Ishikawa (cell line): ENCODE data around the gene AIG1.

ENCODE experiments used
- CEBPB ChIP-seq: IDR thresholded peaks from 2 replicates; pipeline ENCODE4 v1.6.1; 2012
- EGR1 ChIP-seq: IDR thresholded peaks from 2 replicates; pipeline ENCODE4 v1.6.1; 2012
- EP300 ChIP-seq: IDR thresholded peaks from 2 replicates; pipeline ENCODE4 v1.6.1; 2012; ENCODE audit warnings: borderline replicate concordance
- MAX ChIP-seq: IDR thresholded peaks from 2 replicates; pipeline ENCODE4 v1.6.1; 2012
- TCF12 ChIP-seq: IDR thresholded peaks from 2 replicates; pipeline ENCODE4 v1.6.1; 2012; ENCODE audit warnings: low read depth
- TEAD4 ChIP-seq: IDR thresholded peaks from 2 replicates; pipeline ENCODE4 v1.6.1; 2012
- YY1 ChIP-seq: IDR thresholded peaks from 2 replicates; pipeline ENCODE4 v1.6.1; 2012; ENCODE audit warnings: low read depth

DNA sequence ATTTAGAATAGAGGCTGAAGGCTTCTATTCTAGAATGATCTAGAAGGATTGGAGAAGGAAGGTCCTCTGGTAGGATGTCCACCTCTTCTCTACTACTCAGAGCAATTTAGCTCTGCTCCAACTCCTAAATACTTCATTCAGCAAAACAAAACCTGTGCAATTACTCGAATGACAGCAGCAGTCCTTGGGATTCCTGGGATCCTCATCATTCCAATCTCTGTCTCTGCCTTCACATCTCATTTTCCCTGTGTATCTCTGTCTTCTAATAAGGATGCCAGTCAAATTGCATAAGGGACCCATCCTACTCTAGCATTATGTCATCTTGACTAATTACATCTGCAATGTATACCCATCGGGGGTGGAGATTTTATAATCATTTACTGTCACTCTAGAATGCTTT lies 5.5 kb upstream of the AIG1 start:
- TF ChIP-seq EP300 (no peak), MAX (no peak), YY1 (no peak), TEAD4 (no peak), CEBPB (no peak), TCF12 (no peak), EGR1 (no peak)
